Suprapubic skin (tissue), 4 donors: ENCODE results near the gene ZNF555. TPM values are rescaled to one million over a fixed set of nuclear protein-coding genes. Genes with fewer than 3 reads are reported as not detected.

ENCODE experiments used
- DNase-seq, 2 donors: peaks; one replicate each; pipeline ENCODE4 v3.0.0-alpha.2; 2019; ENCODE audit warnings: low spot score in 2 of 2
- H3K27ac ChIP-seq: fragments of 200-600 bp; sonication (generic); one replicate; pipeline ENCODE4 v1.5.1; 2019
- H3K27me3 ChIP-seq: fragments of 200-600 bp; sonication (generic); one replicate; pipeline ENCODE4 v1.5.1; 2019
- H3K36me3 ChIP-seq: fragments of 200-600 bp; sonication (generic); one replicate; pipeline ENCODE4 v1.5.1; 2019
- H3K4me1 ChIP-seq: fragments of 200-600 bp; sonication (generic); one replicate; pipeline ENCODE4 v1.5.1; 2019
- H3K4me3 ChIP-seq: fragments of 200-600 bp; sonication (generic); one replicate; pipeline ENCODE4 v1.5.1; 2019; ENCODE audit warnings: mild to moderate bottlenecking
- H3K9me3 ChIP-seq: fragments of 200-600 bp; sonication (generic); one replicate; pipeline ENCODE4 v1.5.1; 2019
- EP300 ChIP-seq: sonication (generic); formaldehyde crosslinking; IDR thresholded peaks from one replicate; pipeline ENCODE4 v1.6.1; 2017; ENCODE audit warnings: antibody characterized with exemption
- POLR2A ChIP-seq, 2 donors: fragments of 450-650 bp; IDR thresholded peaks; one replicate each; pipeline ENCODE4 v1.6.1; 2017; ENCODE audit warnings: antibody characterized with exemption in 2 of 2, mild to moderate bottlenecking in 2 of 2, moderate library complexity in 2 of 2
- POLR2AphosphoS5 ChIP-seq, 3 donors: sonication (generic); formaldehyde crosslinking; IDR thresholded peaks; one replicate each; pipeline ENCODE4 v1.6.1; 2017; ENCODE audit warnings: antibody characterized with exemption in 3 of 3
- WGBS: methylation state at CpG from one replicate; pipeline ENCODE4 v1.1.5; 2018; 5-methylcytosine and 5-hydroxymethylcytosine counted together
- total RNA-seq, 4 donors: library from RNA; depleted of rRNA; stranded (reverse); fragments of >200 nt; gene quantifications; one replicate each; pipeline ENCODE4 v1.1.0, GENCODE V29; 2016
- TF ChIP-seq, protein P1 (sequence below), 2 donors: fragments of 200-600 bp in 1 of 2; fragments of 450-650 bp in 1 of 2; sonication (generic) in 1 of 2; IDR thresholded peaks; one replicate each; pipeline ENCODE4 v1.5.1; 2016 to 2019; ENCODE audit warnings: antibody characterized with exemption in 2 of 2, mild to moderate bottlenecking in 1 of 2, moderate library complexity in 1 of 2

The ZNF555 gene
- total RNA-seq, 4 donors from 2014 or later = 2.5 to 7.6 (median 4.5) TPM

DNA sequence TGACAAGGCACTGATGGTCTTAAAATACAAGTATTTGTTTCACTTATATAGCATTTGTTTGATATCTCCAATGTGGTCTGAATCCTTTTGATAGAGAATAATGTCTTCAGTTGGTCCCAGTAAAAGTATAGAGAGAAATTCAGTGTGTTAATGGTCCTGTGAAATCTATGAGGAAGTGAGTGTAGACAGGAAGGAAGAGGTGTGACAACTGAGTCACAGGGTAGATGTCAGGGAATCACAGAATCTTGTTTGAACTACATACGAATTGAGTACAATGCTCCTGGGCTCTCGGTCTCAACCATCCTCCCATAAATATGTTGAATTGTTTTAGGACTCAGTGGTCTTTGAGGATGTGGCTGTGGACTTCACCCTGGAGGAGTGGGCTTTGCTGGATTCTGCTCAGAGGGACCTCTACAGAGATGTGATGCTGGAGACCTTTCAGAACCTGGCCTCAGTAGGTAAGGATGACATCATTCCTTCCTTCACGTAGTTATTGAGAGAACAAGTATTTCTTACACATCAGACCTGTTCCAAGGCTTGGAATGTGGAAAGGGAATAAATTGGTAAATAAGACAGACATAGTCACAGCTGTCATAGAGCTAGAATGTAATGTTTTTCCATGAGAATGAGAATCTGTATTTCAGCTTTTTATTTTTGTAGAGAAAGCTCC, 9.1 kb downstream of the ZNF555 start:
- WGBS = 84% methylated on average over 3 of the region's 3 CpGs
- no peak for DNase-seq
- Histone ChIP-seq H3K4me1 (no peaks in the 10 kb centered on the region), H3K9me3 (peaks cover 30% of the 10 kb centered on the region), H3K36me3 (peaks cover 49% of the 10 kb centered on the region), H3K27ac (no peak overlapping the region), H3K4me3 (no peak overlapping the region), H3K27me3 (no peaks in the 10 kb centered on the region)
- TF ChIP-seq POLR2AphosphoS5 (IDR thresholded peaks at IDR 0.05) = no peak
- no peak for TF ChIP-seq EP300
- TF ChIP-seq, protein P1, sequence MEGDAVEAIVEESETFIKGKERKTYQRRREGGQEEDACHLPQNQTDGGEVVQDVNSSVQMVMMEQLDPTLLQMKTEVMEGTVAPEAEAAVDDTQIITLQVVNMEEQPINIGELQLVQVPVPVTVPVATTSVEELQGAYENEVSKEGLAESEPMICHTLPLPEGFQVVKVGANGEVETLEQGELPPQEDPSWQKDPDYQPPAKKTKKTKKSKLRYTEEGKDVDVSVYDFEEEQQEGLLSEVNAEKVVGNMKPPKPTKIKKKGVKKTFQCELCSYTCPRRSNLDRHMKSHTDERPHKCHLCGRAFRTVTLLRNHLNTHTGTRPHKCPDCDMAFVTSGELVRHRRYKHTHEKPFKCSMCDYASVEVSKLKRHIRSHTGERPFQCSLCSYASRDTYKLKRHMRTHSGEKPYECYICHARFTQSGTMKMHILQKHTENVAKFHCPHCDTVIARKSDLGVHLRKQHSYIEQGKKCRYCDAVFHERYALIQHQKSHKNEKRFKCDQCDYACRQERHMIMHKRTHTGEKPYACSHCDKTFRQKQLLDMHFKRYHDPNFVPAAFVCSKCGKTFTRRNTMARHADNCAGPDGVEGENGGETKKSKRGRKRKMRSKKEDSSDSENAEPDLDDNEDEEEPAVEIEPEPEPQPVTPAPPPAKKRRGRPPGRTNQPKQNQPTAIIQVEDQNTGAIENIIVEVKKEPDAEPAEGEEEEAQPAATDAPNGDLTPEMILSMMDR (IDR thresholded peaks at IDR 0.05) = no peak
- TF ChIP-seq POLR2A (IDR thresholded peaks at IDR 0.05) = no peak

DNA sequence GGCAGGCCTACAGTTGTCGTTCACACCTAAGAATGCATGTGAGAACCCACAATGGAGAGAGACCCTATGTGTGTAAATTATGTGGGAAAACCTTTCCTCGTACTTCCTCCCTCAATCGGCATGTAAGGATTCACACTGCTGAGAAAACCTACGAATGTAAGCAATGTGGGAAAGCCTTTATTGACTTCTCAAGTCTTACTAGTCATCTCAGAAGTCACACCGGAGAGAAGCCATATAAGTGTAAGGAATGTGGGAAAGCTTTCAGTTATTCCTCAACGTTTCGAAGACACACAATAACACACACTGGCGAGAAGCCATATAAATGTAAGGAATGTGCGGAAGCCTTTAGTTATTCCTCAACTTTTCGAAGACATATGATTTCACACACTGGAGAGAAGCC, 11.3 kb downstream of the ZNF555 start:
- Histone ChIP-seq H3K36me3 (peaks cover 48% of the 10 kb centered on the region), H3K4me3 (no peak overlapping the region), H3K4me1 (no peaks in the 10 kb centered on the region), H3K9me3 (peaks cover 36% of the 10 kb centered on the region), H3K27me3 (no peaks in the 10 kb centered on the region), H3K27ac (no peak overlapping the region)
- WGBS = 96% methylated on average over 10 of the region's 10 CpGs
- TF ChIP-seq EP300 = no peak
- TF ChIP-seq, protein P1 (IDR thresholded peaks at IDR 0.05) = no peak
- no peak for TF ChIP-seq POLR2AphosphoS5 (IDR thresholded peaks at IDR 0.05)
- no peak for TF ChIP-seq POLR2A (IDR thresholded peaks at IDR 0.05)
- DNase-seq = no peak

DNA sequence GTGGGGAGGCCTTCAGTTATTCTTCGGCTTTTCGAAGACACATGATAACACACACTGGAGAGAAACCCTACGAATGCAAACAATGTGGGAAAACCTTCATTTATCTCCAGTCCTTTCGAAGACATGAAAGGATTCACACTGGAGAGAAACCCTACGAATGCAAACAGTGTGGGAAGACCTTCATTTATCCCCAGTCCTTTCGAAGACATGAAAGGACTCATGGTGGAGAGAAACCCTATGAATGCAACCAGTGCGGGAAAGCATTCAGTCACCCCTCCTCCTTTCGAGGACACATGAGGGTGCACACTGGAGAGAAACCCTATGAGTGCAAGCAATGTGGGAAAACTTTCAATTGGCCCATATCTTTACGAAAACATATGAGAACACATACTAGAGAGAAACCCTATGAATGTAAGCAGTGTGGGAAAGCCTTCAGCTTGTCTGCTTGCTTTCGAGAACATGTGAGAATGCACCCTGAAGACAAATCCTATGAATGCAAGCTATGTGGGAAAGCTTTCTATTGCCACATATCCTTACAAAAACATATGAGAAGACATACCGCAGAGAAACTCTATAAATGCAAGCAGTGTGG, 11.8 kb downstream of the ZNF555 start:
- WGBS = 96% methylated on average over 11 of the region's 11 CpGs
- H3K27ac ChIP-seq = no peak overlapping the region
- no peaks in the 10 kb centered on the region for H3K4me1 ChIP-seq
- peaks cover 41% of the 10 kb centered on the region for H3K9me3 ChIP-seq
- no peak for DNase-seq
- no peaks in the 10 kb centered on the region for H3K27me3 ChIP-seq
- TF ChIP-seq POLR2AphosphoS5 (IDR thresholded peaks at IDR 0.05) = no peak
- TF ChIP-seq, protein P1 (IDR thresholded peaks at IDR 0.05) = no peak
- TF ChIP-seq EP300 = no peak
- no peak for TF ChIP-seq POLR2A (IDR thresholded peaks at IDR 0.05)
- H3K36me3 ChIP-seq = peaks cover 48% of the 10 kb centered on the region
- H3K4me3 ChIP-seq = no peak overlapping the region

DNA sequence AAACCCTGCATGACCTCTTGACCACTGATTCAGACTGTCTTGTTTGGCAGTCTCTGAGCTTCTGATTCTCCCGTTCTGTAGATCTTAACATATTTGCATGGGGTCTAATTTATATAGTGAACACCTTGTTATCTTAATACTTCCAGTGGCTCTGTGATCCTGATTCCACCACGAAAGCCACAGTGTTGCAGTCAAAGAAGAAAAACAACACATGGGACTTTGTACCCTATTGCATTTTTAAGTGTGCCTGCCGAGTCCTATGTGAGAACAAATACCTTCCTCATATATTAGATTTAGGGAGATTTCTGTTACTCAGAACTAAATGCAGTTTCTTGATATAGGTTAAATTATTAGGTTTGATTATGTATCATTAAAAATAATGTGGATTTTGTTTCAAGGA, 13.6 kb downstream of the ZNF555 start:
- Histone ChIP-seq H3K36me3 (peaks cover 48% of the 10 kb centered on the region), H3K9me3 (peaks cover 52% of the 10 kb centered on the region), H3K27me3 (no peaks in the 10 kb centered on the region)

More for the DNA sequence above, 13.6 kb downstream of the ZNF555 start:
- 94% methylated on average over 3 of the region's 3 CpGs for WGBS
- no peak overlapping the region for H3K4me3 ChIP-seq
- no peak overlapping the region for H3K27ac ChIP-seq
- DNase-seq = no peak
- H3K4me1 ChIP-seq = no peaks in the 10 kb centered on the region
- TF ChIP-seq POLR2A (IDR thresholded peaks at IDR 0.05) (no peak), EP300 (no peak), POLR2AphosphoS5 (IDR thresholded peaks at IDR 0.05) (no peak)
- TF ChIP-seq, protein P1 (IDR thresholded peaks at IDR 0.05) = no peak
